GM21529 (cell line): ENCODE results near the gene RIMBP3C.
"Not testable (repeated sequence)": the region's sequence is repeated elsewhere in the genome, so short reads cannot be mapped to it uniquely, and the experiment has no call there.

Experiments used
- ATAC-seq: cut with Tn5 transposase; IDR thresholded peaks from one replicate; pipeline ENCODE4 v1.9.1; 2021; ENCODE audit not compliant: unreplicated experiment

Gene RIMBP3C

GRCh38 chr22:21526705-21527500 is 24.4 kb downstream of the RIMBP3C start:
- not testable (repeated sequence) for ATAC-seq

GRCh38 chr22:21516970-21517764 is 34.1 kb downstream of the RIMBP3C start:
- ATAC-seq: peak; percentile 59

- ATAC-seq: not testable (repeated sequence)
Observed at GRCh38 chr22:21516522-21516921, 34.7 kb downstream of the RIMBP3C start.

- ATAC-seq: not testable (repeated sequence)
Observed at GRCh38 chr22:21515234-21515633, 36.0 kb downstream of the RIMBP3C start.

GRCh38 chr22:21514117-21514516 is 37.1 kb downstream of the RIMBP3C start:
- ATAC-seq: not testable (repeated sequence)

- not testable (repeated sequence) for ATAC-seq
Observed at GRCh38 chr22:21512022-21512421, 39.2 kb downstream of the RIMBP3C start.

GRCh38 chr22:21510397-21510796 is 40.9 kb downstream of the RIMBP3C start:
- ATAC-seq: not testable (repeated sequence)

- ATAC-seq: not testable (repeated sequence)
Observed at GRCh38 chr22:21499623-21500506, 51.4 kb downstream of the RIMBP3C start.

- not testable (repeated sequence) for ATAC-seq
Observed at GRCh38 chr22:21498489-21498888, 52.8 kb downstream of the RIMBP3C start.

GRCh38 chr22:21497984-21498383 is 53.3 kb downstream of the RIMBP3C start:
- not testable (repeated sequence) for ATAC-seq
